ENCODE results near the gene CCDC149. TPM values are rescaled to one million over a fixed set of nuclear protein-coding genes. Genes with fewer than 3 reads are reported as not detected.

Gene CCDC149
- total and polyA plus RNA-seq, 2 donors (not counting 1 experiment from before 2014, with no cell fraction given), result not detected

DNA sequence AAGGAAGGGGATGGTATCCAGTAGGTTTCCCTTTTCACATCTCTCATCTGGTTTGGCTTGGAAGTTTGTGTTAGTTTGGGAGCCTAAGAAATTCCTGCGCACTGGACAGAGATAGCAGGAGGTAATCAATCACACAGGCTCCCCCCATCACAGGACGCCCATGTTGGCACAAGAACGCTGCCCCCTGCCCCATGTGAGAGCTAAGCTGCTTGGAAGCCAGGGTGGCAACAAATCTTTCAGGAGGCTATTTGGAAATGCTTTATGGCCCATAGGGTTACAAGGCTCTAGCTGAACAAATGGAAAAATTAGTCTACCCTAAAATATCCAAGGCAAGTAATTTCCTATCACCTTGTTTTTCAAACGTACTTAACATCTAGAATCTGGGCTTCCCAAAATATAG is 63.5 kb downstream of the CCDC149 start:
- Mint-ChIP-seq H3K9me3 (ENCODE audit: insufficient read depth) (no peaks in the 10 kb centered on the region), H3K4me1 (no peaks in the 10 kb centered on the region), H3K4me3 (no peak overlapping the region), H3K27me3 (peaks cover 9% of the 10 kb centered on the region), H3K27ac (no peak overlapping the region)
- Histone ChIP-seq H3K9ac (ENCODE audit: low read length) (no peak overlapping the region), H3K27me3 (replicated peaks in 1 of 4; ENCODE audit: control extremely low read depth in 1 of 4, control insufficient read depth in 3 of 4, insufficient read depth in 4 of 4, low read length in 3 of 4) (no peaks in the 10 kb centered on the region), H2AFZ (ENCODE audit: insufficient read depth, low read depth, low read length, poor library complexity, severe bottlenecking) (no peak overlapping the region), H3K4me3 (ENCODE audit: control extremely low read depth in 1 of 5, extremely low read depth in 1 of 5, insufficient read depth in 1 of 5, low read depth in 2 of 5, low read length in 4 of 5) (no peak overlapping the region), H3K9me3 (ENCODE audit: control extremely low read depth in 1 of 3, control insufficient read depth in 2 of 3, insufficient read depth in 1 of 3, low read length in 2 of 3) (no peaks in the 10 kb centered on the region), H4K20me1 (ENCODE audit: control insufficient read depth, insufficient read depth, low read length, poor library complexity, severe bottlenecking) (no peaks in the 10 kb centered on the region), H3K4me2 (replicated peaks; ENCODE audit: low read depth, low read length, poor library complexity, severe bottlenecking) (no peak overlapping the region), H3K36me3 (replicated peaks in 1 of 2; ENCODE audit: control extremely low read depth in 1 of 2, control insufficient read depth in 1 of 2, extremely low read depth in 1 of 2, insufficient read depth in 2 of 2, low read length in 1 of 2) (no peaks in the 10 kb centered on the region), H3K79me2 (ENCODE audit: control insufficient read depth, insufficient read depth, low read length) (no peaks in the 10 kb centered on the region), H3K4me1 (ENCODE audit: control insufficient read depth in 2 of 2, insufficient read depth in 2 of 2, low read length in 2 of 2) (no peaks in the 10 kb centered on the region), H3K27ac (ENCODE audit: low read length in 2 of 2) (no peak overlapping the region)
- ATAC-seq (ENCODE audit: low read depth), result no peak
- ChIA-PET POLR2A (no interaction called here), CTCF (no interaction called here)
- no peak for DNase-seq
- no CpG with 5 or more reads among the region's 4 CpGs for WGBS (ENCODE audit: insufficient coverage)
- intact Hi-C loops (cut with micrococcal nuclease), result no loop called here
- TF ChIP-seq EZH2 (IDR thresholded peaks at IDR 0.05; ENCODE audit: borderline replicate concordance, insufficient read depth, low read depth, low read length, poor library complexity, severe bottlenecking), result no peak
- TF ChIP-seq, protein P1, sequence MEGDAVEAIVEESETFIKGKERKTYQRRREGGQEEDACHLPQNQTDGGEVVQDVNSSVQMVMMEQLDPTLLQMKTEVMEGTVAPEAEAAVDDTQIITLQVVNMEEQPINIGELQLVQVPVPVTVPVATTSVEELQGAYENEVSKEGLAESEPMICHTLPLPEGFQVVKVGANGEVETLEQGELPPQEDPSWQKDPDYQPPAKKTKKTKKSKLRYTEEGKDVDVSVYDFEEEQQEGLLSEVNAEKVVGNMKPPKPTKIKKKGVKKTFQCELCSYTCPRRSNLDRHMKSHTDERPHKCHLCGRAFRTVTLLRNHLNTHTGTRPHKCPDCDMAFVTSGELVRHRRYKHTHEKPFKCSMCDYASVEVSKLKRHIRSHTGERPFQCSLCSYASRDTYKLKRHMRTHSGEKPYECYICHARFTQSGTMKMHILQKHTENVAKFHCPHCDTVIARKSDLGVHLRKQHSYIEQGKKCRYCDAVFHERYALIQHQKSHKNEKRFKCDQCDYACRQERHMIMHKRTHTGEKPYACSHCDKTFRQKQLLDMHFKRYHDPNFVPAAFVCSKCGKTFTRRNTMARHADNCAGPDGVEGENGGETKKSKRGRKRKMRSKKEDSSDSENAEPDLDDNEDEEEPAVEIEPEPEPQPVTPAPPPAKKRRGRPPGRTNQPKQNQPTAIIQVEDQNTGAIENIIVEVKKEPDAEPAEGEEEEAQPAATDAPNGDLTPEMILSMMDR (IDR thresholded peaks at IDR 0.05), result no peak

DNA sequence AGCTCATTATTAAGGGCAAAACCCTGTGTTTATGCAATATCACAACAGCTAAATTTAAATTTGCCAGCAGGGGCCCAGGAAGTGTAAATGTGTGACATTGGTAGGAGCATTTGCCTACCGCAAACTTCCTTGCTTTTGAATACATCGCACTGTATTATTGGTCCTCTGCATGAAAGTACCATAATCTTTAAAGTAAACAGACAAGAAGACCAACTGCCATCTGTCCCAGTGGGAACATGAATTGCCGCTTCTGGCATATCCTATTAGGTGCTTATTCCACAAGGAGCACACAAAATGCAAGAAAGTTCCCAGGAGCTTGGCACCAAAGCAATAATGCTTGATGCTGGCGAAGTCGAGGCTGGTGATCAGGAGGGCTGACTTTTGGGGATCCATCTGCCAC is 66.1 kb downstream of the CCDC149 start:
- Mint-ChIP-seq H3K27me3 (peaks cover 3% of the 10 kb centered on the region), H3K9me3 (ENCODE audit: insufficient read depth) (no peaks in the 10 kb centered on the region), H3K27ac (no peak overlapping the region), H3K4me3 (no peak overlapping the region), H3K4me1 (no peaks in the 10 kb centered on the region)
- H3K9ac ChIP-seq (ENCODE audit: low read length), result no peak overlapping the region
- no peaks in the 10 kb centered on the region for H4K20me1 ChIP-seq (ENCODE audit: control insufficient read depth, insufficient read depth, low read length, poor library complexity, severe bottlenecking)
- ChIA-PET POLR2A (no interaction called here), CTCF (no interaction called here)
- no peaks in the 10 kb centered on the region for H3K4me1 ChIP-seq (ENCODE audit: control insufficient read depth in 2 of 2, insufficient read depth in 2 of 2, low read length in 2 of 2)
- no peak for TF ChIP-seq EZH2 (IDR thresholded peaks at IDR 0.05; ENCODE audit: borderline replicate concordance, insufficient read depth, low read depth, low read length, poor library complexity, severe bottlenecking)
- ATAC-seq (ENCODE audit: low read depth) (no peak), DNase-seq (no peak)
- H3K27ac ChIP-seq (ENCODE audit: low read length in 2 of 2), result no peak overlapping the region
- H3K27me3 ChIP-seq (replicated peaks in 1 of 4; ENCODE audit: control extremely low read depth in 1 of 4, control insufficient read depth in 3 of 4, insufficient read depth in 4 of 4, low read length in 3 of 4), result no peaks in the 10 kb centered on the region
- 98% methylated on average over 4 of the region's 5 CpGs for WGBS (ENCODE audit: insufficient coverage)
- H3K79me2 ChIP-seq (ENCODE audit: control insufficient read depth, insufficient read depth, low read length), result no peaks in the 10 kb centered on the region
- no peaks in the 10 kb centered on the region for H3K36me3 ChIP-seq (replicated peaks in 1 of 2; ENCODE audit: control extremely low read depth in 1 of 2, control insufficient read depth in 1 of 2, extremely low read depth in 1 of 2, insufficient read depth in 2 of 2, low read length in 1 of 2)
- no peaks in the 10 kb centered on the region for H3K9me3 ChIP-seq (ENCODE audit: control extremely low read depth in 1 of 3, control insufficient read depth in 2 of 3, insufficient read depth in 1 of 3, low read length in 2 of 3)
- intact Hi-C loops (cut with micrococcal nuclease), result no loop called here
- no peak overlapping the region for H3K4me3 ChIP-seq (ENCODE audit: control extremely low read depth in 1 of 5, extremely low read depth in 1 of 5, insufficient read depth in 1 of 5, low read depth in 2 of 5, low read length in 4 of 5)
- H2AFZ ChIP-seq (ENCODE audit: insufficient read depth, low read depth, low read length, poor library complexity, severe bottlenecking), result no peak overlapping the region
- no peak overlapping the region for H3K4me2 ChIP-seq (replicated peaks; ENCODE audit: low read depth, low read length, poor library complexity, severe bottlenecking)
